HL-60/S4 treated with phorbol 12-myristate 13-acetate at 8.2 ng/mL for 4 days and 3 days (cell line): ENCODE measurements around the gene GLDC.
"Not testable (repeated sequence)": the region's sequence is repeated elsewhere in the genome, so short reads cannot be mapped to it uniquely, and the experiment has no call there.

Source experiments
- in situ Hi-C: fragments of 300-500 bp; cut with MboI; formaldehyde crosslinking; loops from 2 replicates; pipeline ENCODE4 v1.15.0; 2022; ENCODE audit warnings: low sequenced_read_pairs

Gene GLDC

GRCh38 chr9:6625363-6625762 lies 20.2 kb downstream of the GLDC start:
- in situ Hi-C loops, result no loop called here

- in situ Hi-C loops, result not testable (repeated sequence)
Observed at GRCh38 chr9:6622784-6623183, 22.7 kb downstream of the GLDC start.

- in situ Hi-C loops, result no loop called here
Observed at GRCh38 chr9:6620796-6621195, 24.7 kb downstream of the GLDC start.

GRCh38 chr9:6620353-6620752 lies 25.2 kb downstream of the GLDC start:
- in situ Hi-C loops, result no loop called here

GRCh38 chr9:6619909-6620308 lies 25.6 kb downstream of the GLDC start:
- in situ Hi-C loops, result no loop called here

GRCh38 chr9:6616951-6617602 lies 28.5 kb downstream of the GLDC start:
- in situ Hi-C loops, result no loop called here

- in situ Hi-C loops, result no loop called here
Observed at GRCh38 chr9:6614489-6614888, 31.0 kb downstream of the GLDC start.

GRCh38 chr9:6611865-6612264 lies 33.7 kb downstream of the GLDC start:
- in situ Hi-C loops, result no loop called here

GRCh38 chr9:6610073-6610472 lies 35.5 kb downstream of the GLDC start:
- in situ Hi-C loops, result no loop called here

- in situ Hi-C loops, result no loop called here
Observed at GRCh38 chr9:6609497-6610016, 36.0 kb downstream of the GLDC start.

GRCh38 chr9:6605202-6605601 lies 40.3 kb downstream of the GLDC start:
- in situ Hi-C loops, result no loop called here

- in situ Hi-C loops, result no loop called here
Observed at GRCh38 chr9:6600426-6600825, 45.1 kb downstream of the GLDC start.

GRCh38 chr9:6600006-6600405 lies 45.5 kb downstream of the GLDC start:
- in situ Hi-C loops, result no loop called here

GRCh38 chr9:6598249-6598725 lies 47.2 kb downstream of the GLDC start:
- in situ Hi-C loops, result no loop called here

- in situ Hi-C loops, result no loop called here
Observed at GRCh38 chr9:6592791-6593190, 52.7 kb downstream of the GLDC start.

GRCh38 chr9:6592231-6592630 lies 53.3 kb downstream of the GLDC start:
- in situ Hi-C loops, result no loop called here

- in situ Hi-C loops, result no loop called here
Observed at GRCh38 chr9:6590772-6591384, 54.7 kb downstream of the GLDC start.

- in situ Hi-C loops, result no loop called here
Observed at GRCh38 chr9:6590334-6590733, 55.2 kb downstream of the GLDC start.

- in situ Hi-C loops, result no loop called here
Observed at GRCh38 chr9:6584881-6585597, 60.5 kb downstream of the GLDC start.

GRCh38 chr9:6581253-6581652 lies 64.3 kb downstream of the GLDC start:
- in situ Hi-C loops, result no loop called here

- in situ Hi-C loops, result loop anchor here (10.0 kb wide), 1 partner anchor 225 kb away; no protein-coding TSS in a partner anchor
Observed at GRCh38 chr9:6579613-6580012, 65.9 kb downstream of the GLDC start.

- in situ Hi-C loops, result loop anchor here (10.0 kb wide), 1 partner anchor 222 kb away; no protein-coding TSS in a partner anchor
Observed at GRCh38 chr9:6576987-6577386, 68.5 kb downstream of the GLDC start.
